GM18502 (cell line): ENCODE data around the gene CSNK2B.

Source experiments
- ATAC-seq: cut with Tn5 transposase; IDR thresholded peaks from one replicate; pipeline ENCODE4 v1.9.1; 2021; ENCODE audit warnings: mild to moderate bottlenecking; ENCODE audit not compliant: unreplicated experiment, poor library complexity

Gene CSNK2B

GRCh38 chr6:31710523-31711219, 44.8 kb downstream of the CSNK2B start:
- ATAC-seq, result no peak

- no peak for ATAC-seq
Observed at GRCh38 chr6:31711233-31711632, 45.4 kb downstream of the CSNK2B start.

- no peak for ATAC-seq
Observed at GRCh38 chr6:31712296-31712695, 46.4 kb downstream of the CSNK2B start.

GRCh38 chr6:31713465-31713864, 47.6 kb downstream of the CSNK2B start:
- no peak for ATAC-seq

- no peak for ATAC-seq
Observed at GRCh38 chr6:31713991-31714684, 48.3 kb downstream of the CSNK2B start.

GRCh38 chr6:31715022-31715958, 49.4 kb downstream of the CSNK2B start, which contains the start of gene LY6G6D:
Gene LY6G6D, plus strand, starts transcription at chr6:31715348. Its CDS starts 8 bp downstream, at chr6:31715356.
- no peak for ATAC-seq

- ATAC-seq, result no peak
Observed at GRCh38 chr6:31717499-31718222, 51.8 kb downstream of the CSNK2B start.

- no peak for ATAC-seq
Observed at GRCh38 chr6:31718265-31718664, 52.4 kb downstream of the CSNK2B start.

GRCh38 chr6:31719001-31719400, 53.1 kb downstream of the CSNK2B start:
- ATAC-seq, result no peak
